Neural cell (in vitro differentiated cells): ENCODE measurements around the gene ROR2.

Experiments
- CTCF ChIP-seq: fragments of 450-650 bp; IDR thresholded peaks from 2 replicates; pipeline ENCODE4 v1.5.1; 2014; ENCODE audit warnings: antibody characterized with exemption, mild to moderate bottlenecking, moderate library complexity; ENCODE audit not compliant: poor library complexity, severe bottlenecking
- EZH2 ChIP-seq: fragments of 200-600, 300-800 bp; shearing (Covaris generic), sonication (generic); IDR thresholded peaks from 2 replicates; pipeline ENCODE4 v1.6.1; 2014; ENCODE audit warnings: antibody characterized with exemption, low read length, borderline replicate concordance, mild to moderate bottlenecking; ENCODE audit not compliant: insufficient read depth, poor library complexity, severe bottlenecking
- POLR2AphosphoS5 ChIP-seq: IDR thresholded peaks from 2 replicates; pipeline ENCODE4 v1.6.1; 2012
- REST ChIP-seq: IDR thresholded peaks from 2 replicates; pipeline ENCODE4 v1.6.1; 2012; ENCODE audit warnings: borderline replicate concordance
- SMC3 ChIP-seq: fragments of 450-650 bp; conservative IDR thresholded peaks from 2 replicates; pipeline ENCODE4 v1.6.1; 2014; ENCODE audit warnings: antibody characterized with exemption, mild to moderate bottlenecking, moderate library complexity; ENCODE audit not compliant: poor library complexity

- peak; percentile 57 for TF ChIP-seq CTCF
- no peak for TF ChIP-seq EZH2
- TF ChIP-seq POLR2AphosphoS5: no peak
- peak; percentile 25 for TF ChIP-seq SMC3
- TF ChIP-seq REST: no peak
These were observed 4.9 kb upstream of the ROR2 start for GRCh38 chr9:91954841-91955471.
